SK-N-SH (cell line): ENCODE data around the gene PSMB2. TPM values are rescaled to one million over a fixed set of nuclear protein-coding genes. Genes with fewer than 3 reads are reported as not detected.

Source experiments
- CTCF ChIA-PET: fragments of 300-600, 350-600 bp; formaldehyde crosslinking; extraction: SDS; loops from one replicate; lab custom pipeline; 2021; lab: Yijun Ruan, JAX
- POLR2A ChIA-PET: fragments of 350-600 bp; sonication (Branson Sonifier 250); formaldehyde crosslinking; extraction: SDS; loops from one replicate; lab custom pipeline; 2020; ENCODE audit warnings: antibody characterized with exemption, inconsistent platforms; lab: Yijun Ruan, JAX
- DNase-seq: peaks from one replicate; pipeline ENCODE4 v3.0.0; 2012
- H2AFZ ChIP-seq: fragments of 200-600 bp; sonication (generic); 2 replicates; pipeline ENCODE4 v1.8.1; 2016; ENCODE audit warnings: antibody characterized with exemption, mild to moderate bottlenecking, low read depth
- H3F3A ChIP-seq: fragments of 200-600 bp; sonication (generic); replicated peaks from 2 replicates; pipeline ENCODE3; 2016; ENCODE audit warnings: antibody characterized with exemption, mild to moderate bottlenecking; ENCODE audit not compliant: insufficient read depth
- H3K27ac ChIP-seq, 2 experiments: fragments of 200-500 bp in 1 of 2; fragments of 200-600 bp in 1 of 2; sonication (Bioruptor generic) in 1 of 2; sonication (generic), shearing (Covaris generic) in 1 of 2; 2 replicates each; pipeline versions ENCODE4 v1.5.1 to v1.6.1; 2014 to 2016; ENCODE audit warnings: low read depth in 2 of 2, inconsistent platforms in 1 of 2, low read length in 1 of 2, mild to moderate bottlenecking in 1 of 2, mixed read lengths in 1 of 2
- H3K27me3 ChIP-seq: fragments of 200-600 bp; sonication (generic), shearing (Covaris generic); 2 replicates; pipeline ENCODE4 v1.6.1; 2016; ENCODE audit warnings: mixed run types; ENCODE audit not compliant: insufficient read depth
- H3K36me3 ChIP-seq, 2 experiments: fragments of 200-500 bp in 1 of 2; fragments of 200-600 bp in 1 of 2; sonication (Bioruptor generic) in 1 of 2; sonication (generic) in 1 of 2; replicated peaks in 1 of 2; 2 replicates each; pipeline versions ENCODE3 to v1.5.1; 2014 to 2016; ENCODE audit warnings: low read length in 1 of 2, mild to moderate bottlenecking in 1 of 2; ENCODE audit not compliant: insufficient read depth in 2 of 2, control insufficient read depth in 1 of 2
- H3K4me1 ChIP-seq, 2 experiments: fragments of 200-500 bp in 1 of 2; fragments of 200-600 bp in 1 of 2; sonication (Bioruptor generic) in 1 of 2; sonication (generic), shearing (Covaris generic) in 1 of 2; 2 replicates each; pipeline versions ENCODE4 v1.5.1 to v1.6.1; 2014 to 2016; ENCODE audit warnings: low read depth in 1 of 2, low read length in 1 of 2, mixed run types in 1 of 2; ENCODE audit not compliant: insufficient read depth in 2 of 2, control insufficient read depth in 1 of 2
- H3K4me2 ChIP-seq: fragments of 200-600 bp; sonication (generic), shearing (Covaris generic); 2 replicates; pipeline ENCODE4 v1.6.1; 2017; ENCODE audit warnings: mixed run types
- H3K4me3 ChIP-seq, 2 experiments: fragments of 200-500 bp in 1 of 2; fragments of 200-600 bp in 1 of 2; sonication (Bioruptor generic) in 1 of 2; sonication (generic), shearing (Covaris generic) in 1 of 2; 2 replicates each; pipeline versions ENCODE4 v1.5.1 to v1.8.1; 2014 to 2016; ENCODE audit warnings: low read depth in 2 of 2, inconsistent platforms in 1 of 2, low read length in 1 of 2, mild to moderate bottlenecking in 1 of 2, mixed read lengths in 1 of 2, moderate library complexity in 1 of 2
- H3K79me2 ChIP-seq: fragments of 200-600 bp; sonication (generic); 2 replicates; pipeline ENCODE4 v1.8.1; 2017; ENCODE audit warnings: mild to moderate bottlenecking; ENCODE audit not compliant: insufficient read depth
- H3K9ac ChIP-seq: fragments of 200-600 bp; sonication (generic); 2 replicates; pipeline ENCODE4 v1.6.1; 2017; ENCODE audit warnings: mixed run types
- H3K9me2 ChIP-seq: fragments of 200-600 bp; sonication (generic); 2 replicates; pipeline ENCODE4 v1.6.1; 2017; ENCODE audit warnings: mixed run types
- H3K9me3 ChIP-seq: fragments of 200-600 bp; sonication (generic); 2 replicates; pipeline ENCODE4 v1.6.1; 2017; ENCODE audit warnings: mixed run types, mild to moderate bottlenecking, moderate library complexity
- H4K20me1 ChIP-seq: fragments of 200-600 bp; sonication (generic); 2 replicates; pipeline ENCODE4 v1.6.1; 2017; ENCODE audit warnings: mild to moderate bottlenecking, mixed run types; ENCODE audit not compliant: insufficient read depth
- CTCF ChIP-seq: fragments of 200-600 bp; sonication (generic); IDR thresholded peaks from 2 replicates; pipeline ENCODE4 v1.6.1; 2017; ENCODE audit warnings: antibody characterized with exemption, mild to moderate bottlenecking, moderate library complexity
- ELF1 ChIP-seq: IDR thresholded peaks from 2 replicates; pipeline ENCODE4 v1.4.0; 2012
- FOXM1 ChIP-seq: IDR thresholded peaks from 2 replicates; pipeline ENCODE4 v1.4.0; 2012; ENCODE audit warnings: low read depth, mild to moderate bottlenecking
- JUND ChIP-seq: IDR thresholded peaks from 2 replicates; pipeline ENCODE4 v1.4.0; 2012
- MAX ChIP-seq: IDR thresholded peaks from 2 replicates; pipeline ENCODE4 v1.4.0; 2012; ENCODE audit warnings: low read depth
- MXI1 ChIP-seq: IDR thresholded peaks from 2 replicates; pipeline ENCODE4 v1.6.1; 2012; ENCODE audit warnings: mild to moderate bottlenecking, low read depth, low read length, improper control_type of control experiment
- NFIC ChIP-seq: IDR thresholded peaks from 2 replicates; pipeline ENCODE4 v1.4.0; 2012; ENCODE audit warnings: borderline replicate concordance
- NRF1 ChIP-seq: IDR thresholded peaks from 2 replicates; pipeline ENCODE4 v1.6.1; 2012; ENCODE audit warnings: low read depth, mild to moderate bottlenecking, low read length
- PBX3 ChIP-seq: IDR thresholded peaks from 2 replicates; pipeline ENCODE4; 2012
- RAD21 ChIP-seq: IDR thresholded peaks from 2 replicates; pipeline ENCODE4 v1.6.1; 2012; ENCODE audit warnings: mild to moderate bottlenecking, low read length
- RFX5 ChIP-seq: IDR thresholded peaks from 2 replicates; pipeline ENCODE4 v1.6.1; 2012; ENCODE audit warnings: mild to moderate bottlenecking, improper control_type of control experiment, low read length
- TCF12 ChIP-seq: IDR thresholded peaks from 2 replicates; pipeline ENCODE4 v1.4.0; 2012
- TEAD4 ChIP-seq: IDR thresholded peaks from 2 replicates; pipeline ENCODE4 v1.4.0; 2012; ENCODE audit warnings: mild to moderate bottlenecking, borderline replicate concordance; ENCODE audit not compliant: insufficient read depth
- USF2 ChIP-seq: fragments of 150-350 bp; IDR thresholded peaks from 2 replicates; pipeline ENCODE4 v1.6.1; 2017; ENCODE audit warnings: antibody characterized with exemption, low read length, low read depth, borderline replicate concordance
- WGBS: methylation state at CpG from one replicate; pipeline ENCODE4 v1.1.6; 2017; ENCODE audit warnings: low lambda C conversion rate; 5-methylcytosine and 5-hydroxymethylcytosine counted together
- polyA plus RNA-seq, 3 experiments: library from polyadenylated mRNA; depleted of rRNA; stranded (reverse); fragments of >200 nt; gene quantifications; 2 replicates each; pipeline ENCODE4 v1.2.3, GENCODE V29; 2012
- TF ChIP-seq, protein P1 (sequence below): IDR thresholded peaks from 2 replicates; pipeline ENCODE4 v1.6.1; 2012; ENCODE audit warnings: mild to moderate bottlenecking, low read depth, low read length, moderate library complexity

PSMB2 gene
- polyA plus RNA-seq, 1 of the 3 experiments (the other 2 are of a cell fraction), result 83.5 TPM

GRCh38 chr1:35571263-35571662 lies 70.1 kb downstream of the PSMB2 start:
- 89% methylated on average over 7 of the region's 8 CpGs for WGBS
- H3K79me2 ChIP-seq, result no peaks in the 10 kb centered on the region
- no peak for TF ChIP-seq ELF1
- TF ChIP-seq, protein P1, sequence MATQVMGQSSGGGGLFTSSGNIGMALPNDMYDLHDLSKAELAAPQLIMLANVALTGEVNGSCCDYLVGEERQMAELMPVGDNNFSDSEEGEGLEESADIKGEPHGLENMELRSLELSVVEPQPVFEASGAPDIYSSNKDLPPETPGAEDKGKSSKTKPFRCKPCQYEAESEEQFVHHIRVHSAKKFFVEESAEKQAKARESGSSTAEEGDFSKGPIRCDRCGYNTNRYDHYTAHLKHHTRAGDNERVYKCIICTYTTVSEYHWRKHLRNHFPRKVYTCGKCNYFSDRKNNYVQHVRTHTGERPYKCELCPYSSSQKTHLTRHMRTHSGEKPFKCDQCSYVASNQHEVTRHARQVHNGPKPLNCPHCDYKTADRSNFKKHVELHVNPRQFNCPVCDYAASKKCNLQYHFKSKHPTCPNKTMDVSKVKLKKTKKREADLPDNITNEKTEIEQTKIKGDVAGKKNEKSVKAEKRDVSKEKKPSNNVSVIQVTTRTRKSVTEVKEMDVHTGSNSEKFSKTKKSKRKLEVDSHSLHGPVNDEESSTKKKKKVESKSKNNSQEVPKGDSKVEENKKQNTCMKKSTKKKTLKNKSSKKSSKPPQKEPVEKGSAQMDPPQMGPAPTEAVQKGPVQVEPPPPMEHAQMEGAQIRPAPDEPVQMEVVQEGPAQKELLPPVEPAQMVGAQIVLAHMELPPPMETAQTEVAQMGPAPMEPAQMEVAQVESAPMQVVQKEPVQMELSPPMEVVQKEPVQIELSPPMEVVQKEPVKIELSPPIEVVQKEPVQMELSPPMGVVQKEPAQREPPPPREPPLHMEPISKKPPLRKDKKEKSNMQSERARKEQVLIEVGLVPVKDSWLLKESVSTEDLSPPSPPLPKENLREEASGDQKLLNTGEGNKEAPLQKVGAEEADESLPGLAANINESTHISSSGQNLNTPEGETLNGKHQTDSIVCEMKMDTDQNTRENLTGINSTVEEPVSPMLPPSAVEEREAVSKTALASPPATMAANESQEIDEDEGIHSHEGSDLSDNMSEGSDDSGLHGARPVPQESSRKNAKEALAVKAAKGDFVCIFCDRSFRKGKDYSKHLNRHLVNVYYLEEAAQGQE, result no peak
- TF ChIP-seq CTCF, result no peak
- no peak for TF ChIP-seq MXI1
- TF ChIP-seq NFIC, result no peak
- TF ChIP-seq MAX, result no peak
- TF ChIP-seq FOXM1, result no peak
- TF ChIP-seq TCF12, result no peak
- TF ChIP-seq USF2, result no peak
- no peak for TF ChIP-seq JUND
- TF ChIP-seq NRF1, result no peak
- TF ChIP-seq PBX3, result no peak
- no peak for TF ChIP-seq RAD21
- TF ChIP-seq TEAD4, result no peak
- TF ChIP-seq RFX5, result no peak
- no peaks in the 10 kb centered on the region for H4K20me1 ChIP-seq
- H3K27me3 ChIP-seq, result no peaks in the 10 kb centered on the region
- H3K9ac ChIP-seq, result no peak overlapping the region
- H3K4me3 ChIP-seq, result no peak overlapping the region
- no peak overlapping the region for H2AFZ ChIP-seq
- DNase-seq, result peak; percentile 14
- peaks cover 0 to 10% of the 10 kb centered on the region in 2 experiments; a peak in 1 of 4 replicates for H3K4me1 ChIP-seq
- H3K36me3 ChIP-seq, result peaks cover 0 to 6% of the 10 kb centered on the region in 2 experiments
- no peak overlapping the region for H3K27ac ChIP-seq
- POLR2A ChIA-PET, result interaction anchor here (1.1 kb wide), 1 partner anchor 137 kb away, joined by 3 read pairs; no protein-coding TSS in a partner anchor
- CTCF ChIA-PET, result interaction anchor here (0.8 to 11.7 kb wide), 8 partner anchors 15 to 204 kb away, joined by 3 to 347 read pairs (median 4); partner anchors contain the start of gene C1orf216
- H3K4me2 ChIP-seq, result no peak overlapping the region
- H3K9me2 ChIP-seq, result no peaks in the 10 kb centered on the region
- H3F3A ChIP-seq, result no peaks in the 10 kb centered on the region
- H3K9me3 ChIP-seq, result no peaks in the 10 kb centered on the region
